Eye (tissue), 1 donor: ENCODE results near the gene COBLL1.

Experiments used
- DNase-seq: peaks from one replicate; pipeline ENCODE4 v3.0.0-alpha.2; 2015

COBLL1 gene

DNA sequence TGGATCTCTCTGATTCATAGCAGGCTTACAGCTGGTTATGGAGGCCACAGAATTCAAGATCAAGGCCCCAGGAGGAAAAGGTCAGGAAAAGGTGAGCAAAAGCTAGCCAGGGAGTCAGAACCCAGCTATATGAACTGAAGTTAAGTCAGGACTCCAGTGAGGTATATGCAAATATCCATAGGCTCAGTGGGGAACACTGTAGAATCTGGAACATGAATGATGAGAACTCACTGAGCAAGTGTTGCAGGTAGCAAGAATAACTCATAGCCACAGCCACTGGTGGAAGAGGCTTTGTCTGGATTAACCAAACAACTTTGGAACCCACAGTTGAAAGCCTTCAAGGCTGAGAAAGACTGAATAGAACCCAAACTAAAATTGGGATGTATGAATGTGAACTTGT lies 24.7 kb downstream of the COBLL1 start:
- no peak for DNase-seq

DNA sequence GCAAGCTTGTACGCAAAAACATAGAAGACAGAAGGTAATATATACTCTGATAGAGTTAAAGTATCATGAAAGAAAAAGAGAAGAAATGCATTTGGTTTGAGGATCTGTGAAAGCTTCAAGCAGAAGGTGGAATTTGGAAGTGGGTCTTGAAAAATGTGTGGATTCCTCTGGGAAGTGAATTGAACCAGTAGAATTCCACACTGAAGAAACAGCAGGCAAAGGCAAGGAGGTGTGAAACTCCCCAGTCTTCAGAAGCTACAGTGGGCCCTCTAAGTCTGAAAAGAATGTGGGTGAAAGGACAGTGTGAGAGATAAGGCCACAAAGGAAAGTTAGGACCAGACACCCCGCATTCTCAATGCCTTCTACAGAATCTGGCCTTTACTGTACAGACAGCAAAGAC lies 25.6 kb downstream of the COBLL1 start:
- no peak for DNase-seq

DNA sequence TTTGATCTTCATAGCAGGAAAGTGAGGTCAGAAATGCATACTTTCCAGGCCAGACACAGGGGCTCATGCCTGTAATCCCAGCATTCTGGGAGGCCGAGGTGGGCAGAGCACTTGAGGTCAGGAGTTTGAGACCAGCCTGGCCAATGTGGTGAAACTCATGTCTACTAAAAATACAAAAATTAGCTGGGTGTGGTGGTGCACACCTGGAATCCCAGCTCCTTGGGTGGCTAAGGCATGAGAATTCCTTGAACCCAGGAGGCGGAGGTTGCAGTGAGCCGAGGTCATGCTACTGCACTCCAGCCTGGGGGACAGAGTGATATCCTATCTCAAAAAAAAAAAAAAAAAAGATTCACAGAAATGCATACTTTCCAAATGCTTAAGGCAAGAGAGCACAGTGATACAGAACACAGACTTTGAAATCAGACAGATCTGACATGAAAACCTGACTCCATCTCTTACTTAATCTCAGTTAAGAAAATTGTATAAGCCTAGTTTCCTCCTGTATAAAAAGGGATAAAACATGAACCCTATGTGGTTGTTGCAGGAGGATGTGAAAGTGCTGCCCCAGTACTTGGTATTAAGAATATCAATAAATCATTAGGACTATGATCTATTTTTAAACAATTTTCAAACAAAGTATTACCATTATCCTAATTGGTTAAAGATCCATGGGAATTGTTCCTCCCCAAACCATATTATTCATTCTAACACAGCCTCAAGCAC lies 26.4 kb downstream of the COBLL1 start:
- no peak for DNase-seq

DNA sequence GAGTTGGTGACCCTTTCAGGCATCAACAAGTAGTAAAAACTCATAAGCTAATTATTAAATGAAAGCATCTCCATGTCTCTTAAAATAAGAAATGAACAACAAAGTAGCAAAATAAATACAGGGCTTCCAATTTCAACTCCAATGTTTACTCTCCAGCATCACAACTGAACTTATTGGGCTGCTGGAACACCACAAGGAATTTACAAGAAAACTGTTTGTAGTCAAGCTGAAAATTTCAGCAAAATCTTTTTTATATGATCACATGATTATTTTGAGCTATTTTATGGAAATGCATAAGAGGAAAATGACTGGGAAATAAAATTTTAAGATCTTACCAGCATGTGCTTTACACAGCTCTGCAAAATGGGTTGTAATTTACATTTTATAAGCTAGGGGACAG lies 28.1 kb downstream of the COBLL1 start:
- DNase-seq = no peak

DNA sequence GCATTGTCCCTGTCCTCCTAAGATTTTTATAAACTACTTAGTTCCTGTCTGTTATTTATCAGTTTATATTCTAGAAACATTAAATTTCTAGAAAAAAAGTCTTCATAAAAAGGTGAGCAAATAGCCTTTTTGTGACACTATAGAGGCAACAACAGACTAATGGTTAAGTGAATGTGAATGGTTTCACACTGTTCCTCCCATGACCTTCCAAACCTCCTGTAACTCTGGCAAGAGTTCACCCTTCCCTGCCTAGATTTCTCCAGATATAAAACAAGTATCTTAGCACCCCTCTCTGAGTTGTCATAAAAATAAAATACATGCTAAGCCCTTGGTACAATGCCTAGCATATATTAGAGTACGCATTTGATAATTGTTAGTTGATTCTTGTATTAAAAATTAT lies 29.2 kb downstream of the COBLL1 start:
- no peak for DNase-seq

DNA sequence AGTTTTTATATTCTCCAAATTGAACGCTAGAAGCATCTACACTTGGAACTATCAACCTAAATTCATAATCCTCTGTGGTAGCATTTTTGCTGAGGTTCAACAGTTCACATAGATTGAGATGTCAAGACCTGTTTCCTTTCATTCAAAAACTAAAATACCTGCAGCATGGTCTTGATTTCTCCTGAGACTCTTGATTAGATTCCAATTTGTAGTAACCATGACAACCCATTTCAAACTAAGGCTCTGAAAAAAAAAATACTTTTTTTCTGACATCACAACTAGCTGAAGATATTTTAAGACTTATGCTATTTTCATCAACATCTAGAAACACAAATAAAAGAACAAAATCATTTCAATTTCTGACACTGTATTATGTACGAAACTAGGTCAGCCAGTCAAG lies 29.8 kb downstream of the COBLL1 start:
- no peak for DNase-seq

DNA sequence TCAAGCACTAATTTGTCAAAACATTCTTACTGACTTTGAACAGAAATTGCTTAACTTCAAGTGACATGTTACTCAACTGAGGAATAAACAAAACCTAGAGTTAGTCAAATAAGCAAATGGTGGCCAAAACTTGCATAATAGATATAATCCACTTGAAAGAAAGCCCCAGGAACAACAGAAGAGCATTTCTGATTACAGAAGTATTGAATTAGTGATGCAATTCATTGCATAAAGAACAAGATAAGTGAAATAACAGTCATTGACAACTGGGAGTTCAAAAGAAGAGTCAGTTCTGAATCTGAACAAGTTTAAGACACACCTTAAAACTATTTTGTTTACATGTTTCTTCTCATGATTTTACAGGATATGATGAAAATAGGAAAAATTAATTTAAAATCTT lies 30.8 kb downstream of the COBLL1 start:
- DNase-seq = no peak

DNA sequence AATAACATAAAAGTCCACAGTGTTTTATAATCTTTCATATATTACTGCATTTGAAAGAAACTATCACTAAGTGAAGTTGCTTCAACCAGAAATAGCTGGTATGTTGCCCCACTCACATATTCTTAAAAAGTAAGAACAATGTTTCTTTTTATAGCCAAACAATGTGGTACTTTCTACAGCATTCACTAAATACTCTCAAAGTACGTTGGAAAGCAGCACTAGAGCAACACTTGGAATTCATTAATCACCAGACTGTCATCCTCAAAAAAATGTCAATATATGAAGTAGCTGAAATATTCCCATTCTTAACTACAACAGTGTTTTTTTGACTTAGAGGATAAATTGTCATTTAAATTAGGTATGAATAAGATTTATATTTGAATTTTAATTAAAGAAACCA lies 32.8 kb downstream of the COBLL1 start:
- no peak for DNase-seq

DNA sequence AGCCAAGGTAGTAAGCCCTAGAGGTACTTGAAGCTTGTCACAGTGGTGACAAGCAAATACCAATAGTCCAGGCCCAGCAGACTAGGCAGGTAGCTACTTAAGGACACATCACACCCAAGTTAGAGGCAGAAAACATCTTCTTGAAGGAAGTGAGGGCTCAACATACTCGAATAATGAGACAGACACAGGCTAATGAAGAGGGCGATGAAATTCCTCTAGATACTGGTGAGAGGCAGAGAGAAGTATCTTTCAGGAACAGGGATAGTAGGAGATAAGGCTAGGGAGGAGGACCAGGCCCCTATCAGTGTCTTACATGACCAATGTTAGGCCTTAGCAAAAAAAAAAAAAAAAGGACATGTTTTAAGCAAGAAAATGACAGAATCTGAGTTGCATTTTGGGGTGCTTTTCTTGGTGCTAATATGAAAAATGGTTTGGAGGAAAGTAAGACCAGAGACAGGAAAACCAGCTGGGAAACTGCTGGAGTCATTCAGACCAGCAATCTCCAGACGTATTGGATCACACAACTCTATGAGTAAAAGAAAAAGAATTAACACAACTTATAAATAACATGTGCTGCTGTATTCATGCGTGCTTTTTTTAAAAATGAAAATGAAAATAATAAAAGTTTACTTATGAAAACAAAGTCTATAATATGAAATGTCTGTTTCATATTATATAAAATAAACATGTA lies 37.7 kb downstream of the COBLL1 start:
- DNase-seq = no peak

DNA sequence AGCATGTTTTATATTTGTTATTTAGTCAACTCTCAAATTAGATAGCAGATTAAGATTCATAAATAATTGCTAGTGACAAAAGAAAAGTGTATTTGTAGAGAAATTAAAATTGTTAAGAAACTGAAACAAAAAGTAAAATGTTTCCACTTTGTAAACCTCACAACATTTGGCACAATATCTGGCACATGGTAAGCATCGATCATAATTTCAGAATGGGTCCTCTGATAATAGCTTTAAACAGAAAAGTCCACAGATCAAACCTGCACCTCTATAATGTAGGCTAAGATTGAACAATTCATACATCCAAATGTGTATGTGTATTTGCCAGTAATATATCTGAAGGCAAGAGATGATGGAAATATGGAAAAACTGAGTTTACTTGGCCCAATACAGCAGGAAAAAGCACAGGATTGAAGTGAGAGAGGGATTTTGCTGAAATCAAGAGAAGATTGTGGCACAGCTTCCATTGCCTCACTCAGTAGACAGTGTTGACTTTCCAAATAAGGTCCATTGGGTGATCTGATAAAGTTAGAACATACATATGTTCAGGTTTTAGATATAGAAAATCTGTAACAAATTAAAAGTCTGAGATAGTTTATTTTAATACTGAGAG lies 39.4 kb downstream of the COBLL1 start:
- no peak for DNase-seq

DNA sequence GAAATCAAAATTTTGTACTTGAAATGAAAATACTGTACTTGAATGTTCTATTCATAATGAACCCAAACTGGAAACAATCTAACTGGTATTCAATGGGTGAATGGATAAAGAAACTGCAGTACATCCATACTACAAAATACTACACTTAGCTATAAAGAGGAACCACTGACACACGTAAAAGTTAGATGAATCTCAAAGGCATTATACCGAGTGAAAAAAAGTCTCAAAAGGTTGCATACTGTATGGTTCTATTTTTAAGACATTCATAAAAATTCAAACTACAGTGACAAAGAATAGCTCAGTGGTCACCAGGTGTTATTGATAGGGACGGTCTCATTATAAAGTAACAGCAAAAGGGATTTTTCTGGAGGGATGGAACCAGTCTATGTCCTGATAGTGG lies 41.1 kb downstream of the COBLL1 start:
- DNase-seq = no peak

DNA sequence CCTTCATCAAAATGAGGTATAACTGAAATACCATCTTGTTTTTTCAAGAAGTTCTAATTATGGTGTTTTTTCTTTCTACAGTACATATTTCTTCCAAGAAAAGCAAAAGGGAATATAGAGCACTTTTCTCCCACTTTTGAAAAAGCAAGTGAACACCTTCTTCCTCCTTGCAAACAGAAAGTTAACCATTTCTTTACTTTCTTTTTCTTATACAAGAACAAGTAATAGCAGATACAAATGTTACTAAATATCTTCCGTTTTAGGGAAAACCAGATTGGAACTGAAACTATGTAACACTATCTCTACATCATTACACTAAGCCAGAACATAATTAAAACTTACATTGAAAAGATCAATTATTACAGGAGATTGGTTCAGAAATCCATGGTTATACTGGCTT lies 44.0 kb downstream of the COBLL1 start:
- DNase-seq = no peak

DNA sequence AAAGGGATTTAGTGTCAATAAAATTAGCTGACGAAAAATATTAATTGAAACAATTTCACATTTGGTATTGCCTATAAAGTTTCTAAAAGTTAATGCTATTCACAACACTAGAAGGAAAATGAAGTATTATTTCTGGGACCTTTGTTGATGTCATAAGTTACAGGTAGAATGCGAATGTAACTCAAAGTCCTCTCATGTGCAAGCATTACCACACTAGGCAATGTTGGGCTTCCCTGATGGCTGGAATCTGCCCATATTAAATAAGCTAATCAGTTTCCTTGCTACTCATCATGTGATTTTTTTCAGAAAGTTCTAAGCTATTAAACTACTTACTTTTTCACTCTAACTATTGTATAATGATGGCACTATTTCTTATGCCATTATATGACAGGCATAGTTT lies 44.6 kb downstream of the COBLL1 start:
- no peak for DNase-seq

DNA sequence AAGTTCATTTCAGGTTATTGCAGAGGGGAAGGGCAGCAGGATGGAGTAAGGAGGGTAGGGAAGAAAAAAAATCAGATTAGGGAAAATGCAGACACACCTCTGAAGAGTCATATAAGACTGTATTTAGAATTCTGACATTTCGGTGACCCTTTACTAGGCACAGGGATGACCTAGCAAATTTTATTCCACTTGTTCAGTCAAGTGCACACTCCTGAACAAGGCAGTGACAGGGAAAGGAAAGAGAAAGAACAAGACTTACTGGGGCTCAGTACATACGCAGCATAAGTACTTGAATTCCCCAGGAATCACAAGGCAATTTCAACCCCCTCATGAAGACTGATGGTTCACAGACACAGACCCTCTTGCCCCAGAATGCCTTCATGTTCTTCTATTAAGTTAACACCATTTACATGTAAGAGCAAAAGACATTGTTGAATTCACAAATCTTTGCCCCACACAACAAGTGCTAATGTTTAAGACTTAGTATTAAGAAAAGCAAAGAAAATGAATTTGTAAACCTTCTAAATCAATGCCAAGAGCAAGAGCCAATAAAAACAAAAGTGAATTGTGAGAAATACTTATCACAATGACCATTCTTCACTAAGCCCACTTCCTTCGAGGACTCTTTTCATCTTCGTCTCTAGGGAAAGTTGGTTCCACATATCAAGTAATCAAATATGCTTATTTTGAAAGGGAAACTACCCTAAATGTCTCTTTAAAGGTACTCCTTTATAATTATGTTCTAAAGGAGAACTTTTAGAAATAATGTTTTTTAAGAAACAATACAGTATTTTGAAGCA lies 47.0 kb downstream of the COBLL1 start:
- no peak for DNase-seq

DNA sequence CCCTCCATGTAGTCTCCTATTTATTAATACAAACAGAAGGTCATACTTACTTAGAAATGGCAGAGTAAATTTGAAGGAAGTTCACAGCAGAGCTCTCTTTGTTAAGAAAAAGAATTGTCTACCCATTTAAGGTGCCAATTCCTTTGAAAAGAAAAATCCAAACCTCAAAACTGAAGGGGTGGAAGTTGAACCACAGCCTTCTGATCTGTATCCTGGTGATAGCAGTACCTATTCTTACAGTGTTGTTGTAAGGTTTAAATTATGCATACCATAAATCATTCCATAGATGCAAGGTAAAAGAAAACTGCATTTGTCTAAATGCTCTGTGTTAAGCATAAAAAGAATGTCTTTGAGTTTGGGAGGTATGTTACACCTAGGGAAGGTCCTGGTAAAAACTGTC lies 47.6 kb downstream of the COBLL1 start:
- no peak for DNase-seq

DNA sequence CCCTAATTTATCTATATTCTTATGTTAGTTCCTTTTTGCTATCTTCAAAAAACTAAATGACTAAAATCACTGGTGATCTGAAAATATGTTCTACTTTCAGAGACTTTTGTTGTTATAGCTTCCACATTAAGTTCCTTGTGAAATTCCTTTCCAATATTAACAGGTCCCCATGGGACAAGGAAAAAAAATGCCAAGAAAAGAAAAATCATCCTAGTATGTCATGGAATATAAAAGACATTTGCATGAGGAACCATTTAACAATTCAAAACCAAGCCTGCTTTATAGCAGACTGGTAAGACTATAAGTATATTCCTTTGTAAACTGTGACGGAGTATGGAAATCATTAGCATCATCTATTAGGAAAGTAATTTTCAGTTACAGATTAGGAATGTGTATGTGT lies 48.1 kb downstream of the COBLL1 start:
- no peak for DNase-seq

DNA sequence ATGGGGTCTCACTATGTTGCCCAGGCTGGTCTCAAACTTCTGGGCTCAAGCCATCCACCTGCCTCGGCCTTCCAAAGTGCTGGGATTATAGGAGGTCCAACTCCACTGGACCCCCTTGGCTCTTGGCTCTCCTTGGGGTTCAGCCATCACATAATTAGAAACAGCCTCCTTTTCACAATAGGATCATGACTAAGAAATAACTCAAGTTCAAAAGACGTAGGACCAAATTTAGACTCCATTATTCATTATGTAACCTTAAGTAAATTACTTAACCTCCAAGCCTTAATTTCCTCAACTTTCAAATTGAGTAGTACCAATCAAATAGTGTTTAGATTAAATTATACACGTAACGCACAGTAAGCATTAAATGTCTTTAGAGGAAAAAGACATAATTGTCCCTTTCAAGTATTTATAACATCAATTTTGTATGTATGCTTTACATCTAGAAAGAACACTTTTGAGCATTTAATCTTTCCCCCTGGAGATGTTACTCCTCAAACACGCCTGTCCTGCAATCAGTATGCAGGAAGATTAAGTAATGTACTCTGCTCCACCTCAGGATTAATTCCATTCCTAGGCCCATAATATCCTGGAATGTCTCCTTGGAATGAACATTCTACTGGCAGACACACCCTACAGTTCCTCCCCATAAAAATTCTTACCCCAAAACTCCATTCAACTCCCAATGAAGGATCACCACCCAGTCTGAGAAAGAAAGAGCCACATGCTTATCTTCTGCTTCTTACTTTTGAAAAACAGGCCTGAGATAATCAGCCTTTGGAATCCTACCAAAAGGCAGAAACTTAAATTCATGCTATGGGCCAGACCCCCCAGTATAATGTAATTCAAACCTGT lies 49.1 kb downstream of the COBLL1 start:
- no peak for DNase-seq

DNA sequence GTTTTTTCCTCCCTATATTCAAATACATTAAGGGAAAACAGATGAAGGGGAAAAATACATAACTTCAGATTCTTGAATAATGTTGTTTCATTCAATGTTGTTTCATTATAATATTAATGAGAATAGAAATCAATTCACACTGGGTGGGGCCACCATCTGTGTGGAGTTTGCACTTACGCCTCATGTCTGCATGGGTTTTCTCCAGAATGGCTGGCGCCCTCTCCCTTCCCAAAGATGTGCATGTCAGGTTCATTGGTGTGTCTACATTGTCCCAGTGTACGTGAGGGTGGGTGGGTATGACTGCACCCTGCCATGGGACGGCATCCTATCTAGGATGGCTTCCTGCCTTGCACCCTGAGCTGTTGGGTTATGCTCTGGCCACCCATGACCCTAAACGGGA lies 51.7 kb downstream of the COBLL1 start:
- no peak for DNase-seq

DNA sequence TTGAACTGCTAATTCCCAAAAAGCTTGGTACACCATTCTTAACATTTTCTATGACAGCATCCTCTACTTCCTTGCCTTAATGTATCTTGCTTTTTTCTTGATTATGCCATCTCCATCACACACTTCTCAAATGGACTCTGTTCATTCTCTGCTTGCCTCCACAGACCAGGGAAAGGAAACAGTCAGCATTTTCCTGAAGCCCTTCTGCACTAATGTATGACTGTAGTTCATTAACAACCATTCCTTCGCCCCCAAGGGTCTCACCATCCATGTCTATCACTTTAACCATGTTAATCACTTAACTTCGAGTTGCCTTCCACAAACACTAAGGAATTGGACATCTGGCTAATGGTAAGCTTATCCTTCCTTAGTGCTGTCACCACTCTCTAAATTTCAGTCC lies 54.8 kb downstream of the COBLL1 start:
- no peak for DNase-seq

DNA sequence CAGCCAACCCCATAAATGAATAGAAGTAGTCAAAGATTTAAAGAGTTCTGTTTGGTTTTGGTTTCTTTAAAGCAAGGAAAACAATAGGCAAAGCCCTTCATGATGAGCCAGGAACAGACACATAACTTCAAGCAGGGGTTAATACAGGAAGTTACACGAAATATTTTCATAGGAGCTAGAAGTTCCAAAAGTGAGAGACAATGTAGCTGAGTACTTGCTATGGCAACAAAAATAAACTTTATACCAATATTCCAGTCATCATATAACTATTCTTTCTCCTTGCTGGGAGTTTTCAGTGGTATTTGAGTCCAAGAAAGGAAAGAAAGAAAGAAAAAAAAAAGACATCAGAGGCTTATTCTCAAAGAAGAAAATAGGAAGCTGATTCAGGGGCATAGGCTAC lies 56.2 kb downstream of the COBLL1 start:
- DNase-seq = no peak

DNA sequence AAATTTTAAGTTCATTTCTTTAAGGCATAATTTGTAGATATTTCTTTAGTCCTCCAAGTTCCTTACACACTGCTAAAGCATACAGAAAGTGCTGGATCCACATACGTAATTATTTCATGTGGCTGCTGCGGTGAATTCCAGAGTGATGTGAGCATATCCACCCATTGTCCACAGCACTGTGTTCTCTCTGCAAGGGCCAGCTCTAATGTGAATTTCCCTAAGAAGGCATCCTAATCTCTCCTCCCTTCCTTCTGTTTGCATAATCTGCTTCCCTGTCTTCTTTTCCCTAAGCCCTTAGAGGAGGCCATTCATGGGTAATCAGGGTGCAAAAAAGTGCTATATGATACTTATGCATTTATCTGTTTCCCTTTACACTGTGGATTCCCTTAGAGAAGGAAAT lies 57.2 kb downstream of the COBLL1 start:
- no peak for DNase-seq

DNA sequence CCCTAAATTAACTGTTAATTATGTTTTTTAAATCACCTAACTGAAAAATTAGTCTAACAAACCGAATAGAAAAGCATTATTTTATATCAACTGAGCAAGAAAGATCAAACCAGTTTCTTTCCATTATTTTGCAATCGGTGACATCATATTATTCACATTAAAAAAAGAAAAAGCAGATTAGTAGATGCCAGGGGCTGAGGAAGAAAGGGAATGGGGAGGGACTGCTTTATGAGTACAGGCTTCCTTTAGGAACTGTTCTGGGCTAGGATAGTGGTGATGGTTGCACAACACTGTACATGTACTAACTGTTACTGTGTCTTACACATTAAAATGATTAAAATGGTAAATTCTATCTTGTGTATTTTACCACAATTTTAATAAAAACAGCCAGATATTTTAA lies 59.3 kb downstream of the COBLL1 start:
- no peak for DNase-seq

DNA sequence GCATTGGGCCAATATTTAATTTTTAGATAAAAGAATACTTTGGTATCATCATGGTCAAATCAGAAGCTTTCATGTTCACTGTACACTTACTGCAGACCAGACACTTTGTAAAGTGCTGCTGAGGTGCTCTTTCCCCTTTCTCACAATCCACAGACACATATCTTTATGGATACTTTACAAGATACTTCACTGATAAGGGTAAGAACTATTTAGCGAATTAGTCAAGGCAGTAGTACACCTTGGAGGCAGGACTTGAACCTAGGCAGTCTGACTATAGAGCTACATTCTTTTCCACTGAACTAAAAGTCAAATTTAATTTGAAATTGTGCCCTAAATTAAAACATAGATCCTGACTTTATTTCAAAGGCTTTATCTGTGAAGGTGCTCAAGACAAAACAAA lies 60.2 kb downstream of the COBLL1 start:
- DNase-seq = no peak
